Coronary artery (tissue), 2 donors: ENCODE data around the gene EREG.

Source experiments
- DNase-seq: peaks from one replicate; pipeline ENCODE4 v3.0.0-alpha.2; 2017; ENCODE audit warnings: low spot score
- H3K27ac ChIP-seq, 2 donors: fragments of 200-600 bp; sonication (generic); one replicate each; pipeline ENCODE4 v1.5.1; 2016 to 2019
- H3K4me3 ChIP-seq: fragments of 200-600 bp; sonication (generic); 2 replicates; pipeline ENCODE4 v1.5.1; 2016; ENCODE audit warnings: mild to moderate bottlenecking, moderate library complexity
- CTCF ChIP-seq: fragments of 200-600 bp; sonication (generic); IDR thresholded peaks from one replicate; pipeline ENCODE4 v1.5.1; 2019; ENCODE audit warnings: antibody characterized with exemption

The EREG gene

GRCh38 chr4:74365761-74366160, 816 bp downstream of the EREG start:
- DNase-seq = no peak
- Histone ChIP-seq H3K4me3 (peak overlapping the region; percentile 73), H3K27ac (peak overlapping the region in 1 of 2 donors; percentile 59)
- no peak for TF ChIP-seq CTCF

DNA sequence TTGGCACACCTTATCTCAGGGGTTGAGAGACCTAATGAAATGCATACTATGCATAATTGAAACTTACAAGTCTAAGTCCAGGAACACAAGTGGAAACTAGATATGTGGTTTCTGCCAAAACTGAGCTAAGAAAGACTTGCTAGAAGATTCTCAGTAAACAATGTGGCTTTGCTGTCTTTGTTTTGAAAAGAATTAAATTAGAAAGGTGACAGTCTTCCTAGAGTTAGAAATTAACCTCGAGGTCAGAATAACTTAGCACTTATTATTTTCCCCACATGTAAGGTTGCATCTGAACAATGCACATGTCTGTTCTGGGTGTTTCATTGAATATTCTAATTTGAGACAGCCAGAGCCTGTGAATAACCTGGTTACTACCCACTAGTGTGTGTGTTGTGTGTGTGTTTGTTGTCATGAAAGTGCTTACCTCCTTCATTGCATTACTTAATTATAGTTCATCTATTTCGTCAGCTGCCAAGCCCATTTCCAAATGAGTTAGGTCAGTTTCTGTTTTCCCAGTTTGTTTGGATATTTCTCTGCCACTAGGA, 1.5 kb downstream of the EREG start:
- H3K4me3 ChIP-seq = no peak overlapping the region
- TF ChIP-seq CTCF = no peak
- no peak for DNase-seq
- H3K27ac ChIP-seq = no peak overlapping the region

- Histone ChIP-seq H3K4me3 (no peak overlapping the region), H3K27ac (no peak overlapping the region)
- no peak for DNase-seq
- no peak for TF ChIP-seq CTCF
These were observed 2.8 kb downstream of the EREG start for GRCh38 chr4:74367656-74368290.

DNA sequence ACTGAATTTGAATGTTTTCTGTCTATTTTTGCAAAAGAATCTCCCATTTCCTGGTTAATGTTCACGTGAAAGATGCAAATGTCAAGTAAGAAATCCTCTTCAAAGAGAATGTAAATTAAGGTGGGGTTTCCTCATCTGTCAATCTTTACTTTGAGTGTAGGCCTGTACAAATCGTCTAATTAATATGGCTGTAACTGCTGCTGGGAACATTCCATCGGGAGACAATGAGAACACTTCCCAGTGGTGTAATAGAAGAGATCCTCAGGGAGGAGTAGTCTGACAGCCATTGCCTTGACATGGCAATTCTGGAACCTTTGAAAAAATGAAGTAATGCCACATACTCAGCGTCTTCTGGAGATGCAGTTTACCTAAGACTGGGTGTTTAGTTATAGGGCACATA, 3.7 kb downstream of the EREG start:
- no peak for DNase-seq
- Histone ChIP-seq H3K4me3 (no peak overlapping the region), H3K27ac (no peak overlapping the region)
- no peak for TF ChIP-seq CTCF

DNA sequence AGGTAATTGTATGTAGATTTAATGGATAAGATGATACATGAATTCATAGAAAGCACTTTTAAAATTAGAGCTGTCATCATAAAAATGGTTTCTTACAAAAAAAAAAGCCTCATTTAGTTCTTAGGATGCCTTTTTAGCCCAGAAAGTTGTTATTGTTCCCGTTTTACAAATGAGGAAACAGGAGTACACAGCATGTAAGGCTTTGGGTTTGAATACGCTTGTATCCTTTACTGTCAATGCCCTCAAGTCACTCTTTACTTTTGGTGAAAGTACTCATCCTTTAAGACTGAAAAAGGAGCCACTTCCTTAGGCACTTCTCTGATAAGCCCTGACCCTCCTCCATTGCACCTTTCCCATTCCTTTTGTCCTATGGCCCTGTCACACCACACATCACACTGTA, 4.9 kb downstream of the EREG start:
- DNase-seq = no peak
- H3K4me3 ChIP-seq = no peak overlapping the region
- TF ChIP-seq CTCF = no peak
- H3K27ac ChIP-seq = no peak overlapping the region

DNA sequence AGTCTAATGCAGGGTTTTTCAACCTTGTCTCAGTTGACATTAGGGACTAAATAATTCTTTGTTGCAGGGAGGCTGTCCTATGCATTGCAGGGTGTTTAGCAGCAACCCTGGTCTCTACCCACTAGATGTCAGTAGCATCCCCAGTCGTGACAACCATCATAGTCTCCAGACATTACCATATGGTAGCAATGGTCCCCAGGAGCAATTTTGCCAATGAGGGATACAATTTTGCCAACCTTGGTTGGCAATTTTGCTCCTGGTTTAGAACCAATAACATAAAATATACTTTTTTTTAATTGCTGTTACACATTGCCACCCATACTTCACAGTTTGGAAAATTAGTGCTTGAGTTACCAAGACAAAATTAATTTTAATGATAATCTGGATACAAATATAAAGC, 6.0 kb downstream of the EREG start:
- no peak for DNase-seq
- TF ChIP-seq CTCF = no peak
- Histone ChIP-seq H3K27ac (no peak overlapping the region), H3K4me3 (no peak overlapping the region)

- Histone ChIP-seq H3K27ac (no peak overlapping the region), H3K4me3 (no peak overlapping the region)
- no peak for DNase-seq
- no peak for TF ChIP-seq CTCF
These were observed 9.2 kb downstream of the EREG start for GRCh38 chr4:74374128-74374527.
